ENCODE data around the gene DYNLL2. TPM values are rescaled to one million over a fixed set of nuclear protein-coding genes. Genes with fewer than 3 reads are reported as not detected.

DYNLL2 gene
- polyA plus RNA-seq, 2 of the 4 experiments (the other 2 are of a cell fraction): 19.6 to 33.7 TPM

- TF ChIP-seq ELK1 (IDR thresholded peaks at IDR 0.05; ENCODE audit: low read depth, low read length): no peak
- Histone ChIP-seq H3K4me3 (no peak overlapping the region), H3K9me3 (no peaks in the 10 kb centered on the region), H3K4me1 (no peaks in the 10 kb centered on the region), H3K4me2 (no peak overlapping the region), H3K27ac (no peak overlapping the region)
- CTCF ChIA-PET: interaction anchor here (0.6 to 1.7 kb wide), 7 partner anchors 10 to 225 kb away, joined by 3 to 9 read pairs (median 3); no protein-coding TSS in a partner anchor
- ATAC-seq: no peak
- POLR2A ChIA-PET: no interaction called here
- WGBS (ENCODE audit: missing lambda C conversion rate): 24% methylated on average over 5 of the region's 5 CpGs
- FAIRE-seq: no peak
- no peak for DNase-seq (ENCODE audit: low read depth in 1 of 2, low spot score in 1 of 2)
These were observed 24.1 kb upstream of the DYNLL2 start for GRCh38 chr17:58059141-58059540.

GRCh38 chr17:58060596-58061191 lies 22.5 kb upstream of the DYNLL2 start:
- Histone ChIP-seq H3K4me3 (no peak overlapping the region), H3K4me1 (no peaks in the 10 kb centered on the region), H3K9me3 (no peaks in the 10 kb centered on the region), H3K27ac (no peak overlapping the region), H3K4me2 (no peak overlapping the region)
- ATAC-seq: no peak
- ChIA-PET CTCF (interaction anchor here (0.6 to 2.5 kb wide), 9 partner anchors 9 to 76 kb away, joined by 3 to 9 read pairs (median 4); no protein-coding TSS in a partner anchor), POLR2A (interaction anchor here (0.8 kb wide), 1 partner anchor 22 kb away, joined by 4 read pairs; the partner anchor contains the start of gene DYNLL2)
- no peak for DNase-seq (ENCODE audit: low read depth in 1 of 2, low spot score in 1 of 2)
- FAIRE-seq: no peak
- TF ChIP-seq HDAC2 (IDR thresholded peaks at IDR 0.05): no peak
- TF ChIP-seq CHD2 (IDR thresholded peaks at IDR 0.05; ENCODE audit: low read length, partially characterized antibody): no peak
- TF ChIP-seq RCOR1 (IDR thresholded peaks at IDR 0.05; ENCODE audit: low read depth, low read length): no peak
- no peak for TF ChIP-seq EHF (CRISPR knock-in tag; IDR thresholded peaks at IDR 0.05)
- no peak for TF ChIP-seq PBX3 (IDR thresholded peaks at IDR 0.05)
- TF ChIP-seq FOSL2 (IDR thresholded peaks at IDR 0.05): no peak
- no peak for TF ChIP-seq FOSL2 (CRISPR knock-in tag; IDR thresholded peaks at IDR 0.05)
- TF ChIP-seq ZFP36 (IDR thresholded peaks at IDR 0.05; ENCODE audit: borderline replicate concordance, partially characterized antibody): no peak
- TF ChIP-seq CHD4 (IDR thresholded peaks at IDR 0.05; ENCODE audit: borderline replicate concordance): no peak
- TF ChIP-seq HOXB13 (CRISPR knock-in tag; IDR thresholded peaks at IDR 0.05; ENCODE audit: low read depth): no peak
- WGBS (ENCODE audit: missing lambda C conversion rate): 65% methylated on average over 9 of the region's 9 CpGs

- no peak overlapping the region for H3K27ac ChIP-seq
- H3K4me3 ChIP-seq: no peak overlapping the region
- CTCF ChIA-PET: interaction anchor here (1.0 to 2.5 kb wide), 4 partner anchors 8 to 62 kb away, joined by 3 to 7 read pairs (median 6); no protein-coding TSS in a partner anchor
- H3K4me2 ChIP-seq: no peak overlapping the region
- H3K9me3 ChIP-seq: no peaks in the 10 kb centered on the region
- peak in 1 of 2 experiments; percentile 32; a peak in 2 of 6 replicates for ATAC-seq
- no peak for DNase-seq (ENCODE audit: low read depth in 1 of 2, low spot score in 1 of 2)
- H3K4me1 ChIP-seq: no peaks in the 10 kb centered on the region
- WGBS (ENCODE audit: missing lambda C conversion rate): 61% methylated on average over 5 of the region's 5 CpGs
- no peak for FAIRE-seq
- TF ChIP-seq MAFK (IDR thresholded peaks at IDR 0.05; ENCODE audit: partially characterized antibody) (no peak), EHF (CRISPR knock-in tag; IDR thresholded peaks at IDR 0.05) (no peak), JUNB (IDR thresholded peaks at IDR 0.05) (no peak), KDM1A (IDR thresholded peaks at IDR 0.05; ENCODE audit: low read depth) (no peak), HMGXB4 (CRISPR knock-in tag; IDR thresholded peaks at IDR 0.05; ENCODE audit: borderline replicate concordance) (no peak), RFX5 (IDR thresholded peaks at IDR 0.05) (no peak), PBX3 (IDR thresholded peaks at IDR 0.05) (no peak), ZC3H11A (IDR thresholded peaks at IDR 0.05) (no peak), CBX8 (IDR thresholded peaks at IDR 0.05) (no peak)
- POLR2A ChIA-PET: interaction anchor here (0.8 kb wide), 1 partner anchor 21 kb away, joined by 4 read pairs; the partner anchor contains the start of gene DYNLL2
These were observed 21.5 kb upstream of the DYNLL2 start for GRCh38 chr17:58061672-58062071.
